Rectal smooth muscle tissue (tissue), 1 donor: Measurements from ENCODE around the gene KCNIP1.

Source experiments
- H3K27ac ChIP-seq: one replicate; pipeline ENCODE4 v1.7.0; 2013; ENCODE audit warnings: low read depth, low read length, inconsistent platforms
- H3K27me3 ChIP-seq: one replicate; pipeline ENCODE4 v1.7.0; 2013; ENCODE audit warnings: low read length; ENCODE audit not compliant: control insufficient read depth, insufficient read depth
- H3K36me3 ChIP-seq: one replicate; pipeline ENCODE4 v1.7.0; 2013; ENCODE audit warnings: low read length; ENCODE audit not compliant: control insufficient read depth, insufficient read depth
- H3K4me1 ChIP-seq: one replicate; pipeline ENCODE4 v1.7.0; 2013; ENCODE audit warnings: low read length; ENCODE audit not compliant: control insufficient read depth, insufficient read depth
- H3K4me3 ChIP-seq: one replicate; pipeline ENCODE4 v1.7.0; 2013; ENCODE audit warnings: low read length
- H3K9ac ChIP-seq: one replicate; pipeline ENCODE4 v1.7.0; 2013; ENCODE audit warnings: low read length

KCNIP1 gene

DNA sequence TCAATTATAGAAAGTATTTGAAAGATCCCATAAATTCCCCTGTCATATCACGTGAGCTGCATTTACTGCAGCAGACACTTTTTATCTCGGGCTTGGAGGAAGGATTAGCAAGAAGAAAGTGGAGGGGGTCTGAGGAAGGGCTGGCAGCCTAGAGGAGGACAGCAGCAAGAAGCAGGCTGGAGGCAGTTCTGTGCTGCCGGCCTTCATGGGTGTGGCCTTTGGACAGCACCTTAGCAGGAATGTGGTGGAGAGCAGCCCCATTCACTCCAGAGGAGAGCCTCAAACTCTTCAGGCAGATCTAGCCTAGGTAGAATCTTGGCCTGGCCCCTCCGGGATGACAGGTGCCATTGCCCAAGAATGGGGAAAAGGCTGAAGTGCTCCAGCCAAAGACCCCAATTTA is 189.9 kb downstream of the KCNIP1 start:
- H3K4me3 ChIP-seq = no peak overlapping the region
- no peak overlapping the region for H3K27ac ChIP-seq
- H3K27me3 ChIP-seq = peaks cover 9% of the 10 kb centered on the region

DNA sequence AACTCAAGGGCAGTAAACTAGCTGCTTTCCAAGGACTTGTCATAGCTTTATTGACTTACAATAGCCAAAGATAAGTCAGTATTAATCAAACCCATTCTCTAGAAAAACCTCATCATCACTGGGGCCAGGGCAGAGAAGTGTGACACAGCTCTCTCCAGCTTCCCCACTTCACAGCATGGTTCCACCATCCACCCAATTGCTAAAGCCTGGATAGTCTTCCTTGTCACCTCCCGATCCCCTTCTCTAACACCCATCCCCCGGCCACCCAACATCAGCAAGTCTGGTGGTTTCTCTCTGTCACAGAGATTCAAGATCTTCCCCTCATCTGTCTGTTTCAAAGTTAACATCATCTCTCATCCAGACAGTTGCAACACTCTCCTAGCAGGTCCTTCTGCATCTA is 191.1 kb downstream of the KCNIP1 start:
- no peak overlapping the region for H3K4me3 ChIP-seq
- H3K36me3 ChIP-seq = no peaks in the 10 kb centered on the region
- H3K27ac ChIP-seq = no peak overlapping the region
- no peak overlapping the region for H3K9ac ChIP-seq
- H3K27me3 ChIP-seq = peaks cover 9% of the 10 kb centered on the region
- H3K4me1 ChIP-seq = no peaks in the 10 kb centered on the region

More for the DNA sequence above, 189.9 kb downstream of the KCNIP1 start:
- no peaks in the 10 kb centered on the region for H3K36me3 ChIP-seq
- no peaks in the 10 kb centered on the region for H3K4me1 ChIP-seq
- H3K9ac ChIP-seq = no peak overlapping the region

DNA sequence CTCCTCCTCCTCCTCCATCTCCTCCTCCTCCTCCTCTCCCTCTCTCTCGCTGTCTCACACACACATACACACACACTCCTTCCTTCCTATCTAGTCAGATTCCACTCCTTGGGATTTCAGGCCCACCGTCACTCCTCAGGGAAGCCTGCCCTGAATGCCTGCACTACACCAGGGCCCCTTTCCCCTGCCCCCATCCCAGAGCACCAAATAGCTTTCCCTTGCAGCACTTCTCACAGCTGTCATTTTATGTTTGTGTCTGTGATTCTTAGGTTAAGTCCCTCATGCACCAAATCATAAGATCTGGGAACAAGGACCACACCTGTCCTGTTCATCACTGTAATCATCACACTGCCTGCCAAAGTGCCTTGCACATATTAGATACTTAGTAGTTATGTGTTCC is 193.2 kb downstream of the KCNIP1 start:
- H3K9ac ChIP-seq = no peak overlapping the region
- no peaks in the 10 kb centered on the region for H3K36me3 ChIP-seq
- peaks cover 6% of the 10 kb centered on the region for H3K27me3 ChIP-seq
- H3K4me1 ChIP-seq = no peaks in the 10 kb centered on the region
- no peak overlapping the region for H3K27ac ChIP-seq
- no peak overlapping the region for H3K4me3 ChIP-seq

DNA sequence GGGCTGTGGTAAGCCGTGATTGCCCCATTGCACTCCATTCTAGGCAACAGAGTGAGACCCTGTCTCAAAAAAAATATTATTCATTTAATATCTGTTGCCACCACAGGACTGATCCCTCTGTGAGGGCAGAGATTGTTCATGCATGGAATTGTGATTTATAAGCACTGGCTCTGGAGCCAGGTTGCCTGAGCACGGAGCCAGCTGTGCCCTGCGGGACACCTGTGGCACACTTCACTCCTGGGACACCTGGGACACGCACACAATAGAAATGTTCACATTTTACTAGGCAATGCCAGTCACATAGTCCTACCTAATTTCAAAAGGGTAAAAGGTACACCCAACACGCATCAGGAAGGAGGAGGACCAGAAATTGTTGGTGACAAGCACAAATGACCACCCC is 196.7 kb downstream of the KCNIP1 start:
- H3K4me3 ChIP-seq = no peak overlapping the region
- no peaks in the 10 kb centered on the region for H3K36me3 ChIP-seq
- no peak overlapping the region for H3K9ac ChIP-seq
- H3K27me3 ChIP-seq = peaks cover 4% of the 10 kb centered on the region
- no peaks in the 10 kb centered on the region for H3K4me1 ChIP-seq
- H3K27ac ChIP-seq = no peak overlapping the region

DNA sequence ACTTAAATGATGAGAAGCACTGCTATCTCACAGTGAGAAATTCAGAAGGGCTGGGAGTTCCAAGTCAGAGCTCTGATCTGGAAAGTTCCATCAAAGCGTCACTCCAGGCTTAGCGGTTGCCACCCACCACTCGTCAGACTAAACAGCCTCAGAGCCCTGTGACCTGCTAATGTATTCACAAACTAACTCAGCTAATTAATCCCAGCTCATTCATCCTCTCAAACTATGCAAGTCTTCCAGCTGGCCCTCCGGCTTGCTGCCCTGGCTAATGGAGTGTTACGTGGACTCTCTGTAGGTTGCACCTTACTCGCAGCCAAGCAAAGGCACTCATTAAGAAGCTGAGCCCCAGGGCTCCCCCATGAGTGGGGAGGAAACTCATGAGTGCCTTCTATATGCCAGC is 197.5 kb downstream of the KCNIP1 start:
- H3K9ac ChIP-seq = no peak overlapping the region
- no peak overlapping the region for H3K27ac ChIP-seq
- no peaks in the 10 kb centered on the region for H3K4me1 ChIP-seq
- H3K27me3 ChIP-seq = peaks cover 4% of the 10 kb centered on the region
- no peaks in the 10 kb centered on the region for H3K36me3 ChIP-seq
- H3K4me3 ChIP-seq = no peak overlapping the region

DNA sequence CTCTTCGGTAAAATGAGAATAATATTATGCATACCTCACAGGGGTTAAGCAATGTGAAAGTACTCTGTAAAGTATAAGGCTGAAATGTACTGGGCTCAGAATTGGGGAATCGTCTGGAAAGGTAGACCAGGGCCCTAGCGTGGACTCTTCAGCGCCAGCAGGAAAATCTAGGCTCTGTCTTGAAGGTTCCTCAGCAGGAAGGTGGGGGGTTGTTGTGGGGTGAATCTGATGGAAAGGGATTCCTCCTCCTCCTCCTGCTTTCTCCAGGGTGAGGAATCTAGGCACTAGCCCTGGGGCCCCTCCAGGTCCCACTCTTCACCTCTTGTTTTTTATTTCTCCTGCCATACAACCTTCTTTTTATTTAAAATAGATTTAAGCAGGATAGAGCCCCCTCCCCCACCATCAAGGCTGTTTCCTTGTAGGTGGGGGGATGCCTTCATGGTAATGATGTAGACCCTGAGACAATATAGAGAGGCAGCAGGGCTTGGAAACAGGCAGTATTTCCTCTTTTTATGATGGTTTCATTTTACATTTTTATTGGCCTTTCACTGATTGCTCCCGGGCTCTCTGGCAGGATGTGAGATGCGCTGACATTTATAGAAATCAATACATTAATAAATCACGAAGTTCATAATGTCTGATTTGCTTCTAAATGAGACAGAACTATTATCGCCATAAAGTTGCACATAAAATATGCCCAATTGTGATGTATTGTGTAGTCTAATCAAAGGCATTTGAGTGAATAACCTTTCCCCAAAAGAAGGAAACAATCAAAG is 200.8 kb downstream of the KCNIP1 start:
- H3K36me3 ChIP-seq = no peaks in the 10 kb centered on the region
- H3K4me1 ChIP-seq = no peaks in the 10 kb centered on the region
- no peaks in the 10 kb centered on the region for H3K27me3 ChIP-seq
- H3K9ac ChIP-seq = no peak overlapping the region
- no peak overlapping the region for H3K4me3 ChIP-seq
- H3K27ac ChIP-seq = no peak overlapping the region

DNA sequence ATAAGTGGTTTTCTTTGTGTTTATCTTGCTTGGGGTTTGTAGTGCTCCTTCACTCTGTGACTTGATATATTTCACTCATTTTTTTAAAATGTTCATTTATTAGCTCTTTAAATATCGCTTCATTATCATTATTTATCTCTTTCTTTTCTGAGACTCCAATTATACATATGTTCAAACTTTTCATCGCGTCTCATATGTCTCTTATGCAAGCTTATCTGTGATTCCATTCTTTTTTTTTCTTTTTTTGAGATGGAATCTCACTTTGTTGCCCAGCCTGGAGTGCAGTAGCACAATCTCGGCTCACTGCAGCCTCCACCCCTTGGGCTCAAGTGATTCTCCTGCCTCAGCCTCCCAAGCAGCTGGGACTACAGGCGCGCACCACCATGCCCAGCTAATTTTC is 205.8 kb downstream of the KCNIP1 start:
- Histone ChIP-seq H3K9ac (no peak overlapping the region), H3K36me3 (no peaks in the 10 kb centered on the region), H3K4me3 (no peak overlapping the region)

DNA sequence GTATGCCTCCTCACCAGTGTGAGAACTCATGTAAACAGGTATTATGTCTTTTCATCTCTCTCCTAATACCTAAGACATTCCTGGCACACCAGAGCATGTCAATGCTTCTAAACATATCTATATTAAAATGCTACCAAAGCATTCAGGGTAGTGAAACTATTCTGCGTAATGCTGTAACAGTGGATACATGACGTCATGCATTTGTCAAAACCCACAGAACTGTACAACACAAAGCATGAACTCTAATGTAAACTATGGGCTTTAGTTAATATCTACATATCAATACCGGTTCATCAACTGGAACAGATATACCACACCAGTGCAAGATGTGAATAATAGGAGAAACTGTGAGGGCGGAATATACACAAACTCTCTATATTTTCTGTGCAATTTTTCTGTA is 207.5 kb downstream of the KCNIP1 start:
- Histone ChIP-seq H3K4me1 (no peaks in the 10 kb centered on the region), H3K36me3 (no peaks in the 10 kb centered on the region), H3K27ac (no peak overlapping the region), H3K4me3 (no peak overlapping the region), H3K9ac (no peak overlapping the region), H3K27me3 (no peaks in the 10 kb centered on the region)

More for the DNA sequence above, 205.8 kb downstream of the KCNIP1 start:
- Histone ChIP-seq H3K4me1 (no peaks in the 10 kb centered on the region), H3K27ac (no peak overlapping the region), H3K27me3 (no peaks in the 10 kb centered on the region)

DNA sequence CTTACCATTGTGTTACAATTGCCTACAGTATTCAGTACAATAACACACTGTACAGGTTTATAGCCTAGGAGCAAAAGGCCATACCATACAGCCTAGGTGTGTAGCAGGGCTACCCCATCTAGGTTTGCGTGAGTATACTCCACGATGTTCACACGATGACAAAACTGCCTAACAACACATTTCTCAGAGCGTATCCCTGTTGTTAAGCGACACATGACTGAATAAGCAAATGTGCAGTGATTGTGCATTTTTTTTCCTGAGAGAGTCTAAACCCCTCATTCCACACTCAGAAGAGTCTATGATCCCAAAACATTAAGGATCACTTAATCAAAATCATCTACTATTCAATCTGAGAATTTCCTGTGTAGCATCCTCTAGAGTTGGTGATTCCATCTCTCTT is 211.3 kb downstream of the KCNIP1 start:
- H3K27me3 ChIP-seq = no peaks in the 10 kb centered on the region
- H3K4me3 ChIP-seq = no peak overlapping the region
- no peaks in the 10 kb centered on the region for H3K4me1 ChIP-seq
- no peak overlapping the region for H3K9ac ChIP-seq
- H3K27ac ChIP-seq = no peak overlapping the region
- H3K36me3 ChIP-seq = no peaks in the 10 kb centered on the region

DNA sequence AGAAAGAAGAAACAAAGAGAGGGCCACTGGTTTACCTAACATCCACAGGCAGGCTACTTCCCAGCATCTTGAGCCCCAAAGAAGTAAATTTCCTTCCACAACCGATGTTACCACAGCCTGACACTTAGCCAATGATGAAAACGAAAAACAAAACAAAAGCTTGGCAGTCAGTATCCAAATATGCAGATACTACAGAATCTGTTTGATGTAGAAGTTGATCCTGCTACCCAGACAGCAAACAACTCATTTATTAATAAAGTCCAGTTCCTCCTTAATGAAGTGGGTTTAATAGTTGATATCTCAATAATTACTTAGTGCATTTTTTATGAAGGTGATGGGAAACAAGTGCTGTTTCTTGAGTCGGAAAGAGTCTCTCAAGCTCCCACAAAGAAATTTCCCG is 212.6 kb downstream of the KCNIP1 start:
- H3K4me1 ChIP-seq = no peaks in the 10 kb centered on the region
- H3K4me3 ChIP-seq = no peak overlapping the region
- no peaks in the 10 kb centered on the region for H3K27me3 ChIP-seq
- no peaks in the 10 kb centered on the region for H3K36me3 ChIP-seq
- H3K27ac ChIP-seq = no peak overlapping the region
- no peak overlapping the region for H3K9ac ChIP-seq

DNA sequence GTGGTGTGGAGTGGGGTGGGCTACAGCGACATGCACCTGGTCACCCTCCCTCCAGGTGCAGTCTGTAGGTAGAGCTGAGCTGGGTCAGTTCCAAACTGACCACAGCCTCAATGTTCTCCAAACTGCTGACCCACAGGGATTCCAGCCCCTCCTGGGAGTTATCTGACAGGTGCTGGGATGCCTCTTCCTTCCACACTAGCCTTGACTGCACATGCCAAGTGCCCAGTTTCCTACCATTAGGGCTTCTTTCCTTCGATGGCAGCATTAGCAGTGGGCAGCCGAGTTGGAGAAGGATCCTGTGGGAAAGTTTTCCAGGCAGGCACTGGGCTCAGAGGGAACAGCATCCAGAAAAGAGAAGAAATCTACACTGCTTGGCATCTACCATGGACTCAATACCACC is 215.7 kb downstream of the KCNIP1 start:
- Histone ChIP-seq H3K4me3 (no peak overlapping the region), H3K9ac (no peak overlapping the region), H3K4me1 (no peaks in the 10 kb centered on the region), H3K27me3 (no peaks in the 10 kb centered on the region), H3K27ac (no peak overlapping the region), H3K36me3 (no peaks in the 10 kb centered on the region)

DNA sequence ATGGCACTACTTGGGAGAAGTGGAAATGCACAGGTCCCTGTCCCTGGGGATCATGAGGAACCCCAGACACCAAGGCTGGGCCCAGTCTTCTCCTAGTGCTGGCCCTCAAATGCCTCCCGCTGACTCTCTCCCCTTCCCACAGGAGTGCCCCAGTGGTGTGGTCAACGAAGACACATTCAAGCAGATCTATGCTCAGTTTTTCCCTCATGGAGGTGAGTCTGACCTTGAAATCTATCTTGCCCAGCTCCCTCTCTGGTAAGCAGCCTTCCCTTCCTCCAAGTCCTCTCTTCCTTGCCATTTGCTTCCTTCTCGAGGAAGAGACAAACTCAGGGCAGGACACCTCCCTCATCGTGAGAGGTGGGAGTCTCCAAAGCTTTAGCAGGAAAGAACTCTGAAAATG is 216.4 kb downstream of the KCNIP1 start:
- Histone ChIP-seq H3K27me3 (no peaks in the 10 kb centered on the region), H3K9ac (no peak overlapping the region), H3K4me1 (no peaks in the 10 kb centered on the region), H3K36me3 (no peaks in the 10 kb centered on the region), H3K4me3 (no peak overlapping the region), H3K27ac (no peak overlapping the region)

DNA sequence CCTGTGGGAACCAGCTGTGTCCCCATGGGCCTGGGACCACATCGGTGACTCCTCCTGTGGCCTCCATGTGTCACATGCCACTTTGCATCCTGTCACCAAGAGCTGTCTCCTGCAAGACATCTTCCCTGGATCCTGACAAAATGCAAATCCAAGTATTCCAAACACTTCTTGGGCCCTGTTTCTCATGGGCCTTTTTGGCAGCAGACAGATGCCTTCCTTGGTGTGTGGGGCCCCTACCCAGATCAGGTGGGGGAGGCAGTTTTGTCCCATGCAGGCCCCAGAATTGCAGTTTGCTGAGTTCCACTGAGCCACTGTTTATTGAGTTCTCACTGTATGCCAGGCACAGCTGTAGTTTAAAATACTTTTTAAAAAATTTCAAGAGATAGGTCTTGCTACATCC is 217.2 kb downstream of the KCNIP1 start:
- Histone ChIP-seq H3K36me3 (no peaks in the 10 kb centered on the region), H3K4me3 (no peak overlapping the region), H3K4me1 (no peaks in the 10 kb centered on the region), H3K27ac (no peak overlapping the region), H3K27me3 (no peaks in the 10 kb centered on the region), H3K9ac (no peak overlapping the region)
